Measurements from ENCODE around the gene CTNNBIP1. TPM values are rescaled to one million over a fixed set of nuclear protein-coding genes. Genes with fewer than 3 reads are reported as not detected.

Gene CTNNBIP1
- total RNA-seq, 1 experiment from 2014 or later, result 14.6 TPM

- Histone ChIP-seq H3K9me3 (ENCODE audit: low read depth, low read length, poor library complexity, severe bottlenecking) (no peaks in the 10 kb centered on the region), H3K27me3 (replicated peaks; ENCODE audit: insufficient read depth, low read depth, low read length, poor library complexity) (no peaks in the 10 kb centered on the region), H3K4me1 (ENCODE audit: insufficient read depth, low read length, poor library complexity, severe bottlenecking) (peaks cover 26% of the 10 kb centered on the region), H3K36me3 (ENCODE audit: insufficient read depth, low read length, poor library complexity, severe bottlenecking) (no peaks in the 10 kb centered on the region), H3K4me3 (ENCODE audit: low read depth, low read length, poor library complexity, severe bottlenecking) (no peak overlapping the region), H3K27ac (ENCODE audit: low read depth, low read length, poor library complexity, severe bottlenecking) (no peak overlapping the region)
- TF ChIP-seq EZH2 (IDR thresholded peaks at IDR 0.05; ENCODE audit: borderline replicate concordance, low read depth, low read length, poor library complexity, severe bottlenecking), result no peak
- no peak for TF ChIP-seq CTCF (conservative IDR thresholded peaks at IDR 0.05; ENCODE audit: low read depth, low read length)
- BruUV-seq (replicated peaks), result no TSS peak
- intact Hi-C loops (cut with micrococcal nuclease; ENCODE audit: unreplicated experiment), result no loop called here
- no peak for DNase-seq (ENCODE audit: low spot score)
- POLR2A ChIA-PET (ENCODE audit: low non-redundant PET), result no interaction called here
- CTCF ChIA-PET, result interaction anchor here (0.5 kb wide), 1 partner anchor 44 kb away, joined by 6 read pairs; no protein-coding TSS in a partner anchor
Measured at GRCh38 chr1:9850442-9851162, 59.5 kb downstream of the CTNNBIP1 start.

- intact Hi-C loops (cut with micrococcal nuclease; ENCODE audit: unreplicated experiment), result no loop called here
- no TSS peak for BruUV-seq (replicated peaks)
- H3K27me3 ChIP-seq (replicated peaks; ENCODE audit: insufficient read depth, low read depth, low read length, poor library complexity), result no peaks in the 10 kb centered on the region
- H3K9me3 ChIP-seq (ENCODE audit: low read depth, low read length, poor library complexity, severe bottlenecking), result no peaks in the 10 kb centered on the region
- ChIA-PET CTCF (interaction anchor here (0.5 kb wide), 1 partner anchor 45 kb away, joined by 6 read pairs; no protein-coding TSS in a partner anchor), POLR2A (ENCODE audit: low non-redundant PET) (no interaction called here)
- no peak for DNase-seq (ENCODE audit: low spot score)
- no peak overlapping the region for H3K27ac ChIP-seq (ENCODE audit: low read depth, low read length, poor library complexity, severe bottlenecking)
- TF ChIP-seq CTCF (conservative IDR thresholded peaks at IDR 0.05; ENCODE audit: low read depth, low read length), result no peak
- no peak for TF ChIP-seq EZH2 (IDR thresholded peaks at IDR 0.05; ENCODE audit: borderline replicate concordance, low read depth, low read length, poor library complexity, severe bottlenecking)
- peaks cover 26% of the 10 kb centered on the region for H3K4me1 ChIP-seq (ENCODE audit: insufficient read depth, low read length, poor library complexity, severe bottlenecking)
- H3K4me3 ChIP-seq (ENCODE audit: low read depth, low read length, poor library complexity, severe bottlenecking), result no peak overlapping the region
- H3K36me3 ChIP-seq (ENCODE audit: insufficient read depth, low read length, poor library complexity, severe bottlenecking), result no peaks in the 10 kb centered on the region
Measured at GRCh38 chr1:9849691-9850441, 60.2 kb downstream of the CTNNBIP1 start.

GRCh38 chr1:9848022-9848421, 62.0 kb downstream of the CTNNBIP1 start:
- TF ChIP-seq CTCF (conservative IDR thresholded peaks at IDR 0.05; ENCODE audit: low read depth, low read length) (no peak), EZH2 (IDR thresholded peaks at IDR 0.05; ENCODE audit: borderline replicate concordance, low read depth, low read length, poor library complexity, severe bottlenecking) (no peak)
- BruUV-seq (replicated peaks), result no TSS peak
- peaks cover 27% of the 10 kb centered on the region for H3K4me1 ChIP-seq (ENCODE audit: insufficient read depth, low read length, poor library complexity, severe bottlenecking)
- H3K27me3 ChIP-seq (replicated peaks; ENCODE audit: insufficient read depth, low read depth, low read length, poor library complexity), result no peaks in the 10 kb centered on the region
- intact Hi-C loops (cut with micrococcal nuclease; ENCODE audit: unreplicated experiment), result no loop called here
- POLR2A ChIA-PET (ENCODE audit: low non-redundant PET), result no interaction called here
- no peak for DNase-seq (ENCODE audit: low spot score)
- H3K27ac ChIP-seq (ENCODE audit: low read depth, low read length, poor library complexity, severe bottlenecking), result no peak overlapping the region
- no peaks in the 10 kb centered on the region for H3K36me3 ChIP-seq (ENCODE audit: insufficient read depth, low read length, poor library complexity, severe bottlenecking)
- CTCF ChIA-PET, result interaction anchor here (0.5 kb wide), 1 partner anchor 195 kb away, joined by 5 read pairs; no protein-coding TSS in a partner anchor
- no peaks in the 10 kb centered on the region for H3K9me3 ChIP-seq (ENCODE audit: low read depth, low read length, poor library complexity, severe bottlenecking)
- no peak overlapping the region for H3K4me3 ChIP-seq (ENCODE audit: low read depth, low read length, poor library complexity, severe bottlenecking)

All from A673 (cell line).